ENCODE data around the gene FBXL15. TPM values are rescaled to one million over a fixed set of nuclear protein-coding genes. Genes with fewer than 3 reads are reported as not detected.

The FBXL15 gene
- total and polyA plus RNA-seq, 2 of the 4 experiments (the other 2 are of a cell fraction) = 3.0 to 8.4 TPM

DNA sequence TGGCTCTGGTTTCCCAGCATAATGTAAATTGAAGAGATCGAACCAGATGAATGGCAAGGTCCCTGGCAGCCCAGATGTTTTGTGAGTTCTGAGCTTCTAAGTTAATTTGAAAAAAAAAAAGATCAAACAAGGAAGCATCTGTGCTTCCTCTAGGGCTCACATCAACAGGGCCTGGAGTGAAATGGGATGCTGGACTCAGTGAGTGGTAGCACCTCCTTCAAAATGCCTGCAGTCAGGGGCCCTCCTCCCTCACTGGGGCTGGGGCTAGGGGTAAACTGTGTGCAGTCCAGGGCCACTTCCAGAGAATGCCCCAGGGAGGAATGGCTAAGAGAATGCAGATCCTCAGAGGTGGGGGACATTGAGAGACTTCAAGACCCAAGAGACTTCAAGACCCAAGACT lies 17.7 kb downstream of the FBXL15 start:
- CTCF ChIA-PET = no interaction called here
- BruUV-seq (replicated peaks) = no TSS peak
- Histone ChIP-seq H3K56ac (ENCODE audit: extremely low read depth, insufficient read depth, low read length) (no peak overlapping the region), H4K8ac (ENCODE audit: low read depth in 2 of 2, low read length in 2 of 2) (no peak overlapping the region), H3K18ac (ENCODE audit: low read depth, low read length) (no peak overlapping the region), H3K4ac (ENCODE audit: low read depth, low read length) (no peak overlapping the region), H2BK120ac (ENCODE audit: low read depth, low read length) (no peak overlapping the region), H2BK15ac (ENCODE audit: low read depth, low read length) (no peak overlapping the region), H3K4me3 (ENCODE audit: insufficient read depth, low read depth, low read length) (no peak overlapping the region), H2AFZ (replicated peaks; ENCODE audit: low read length, poor library complexity) (no peak overlapping the region), H3K9me1 (ENCODE audit: insufficient read depth, low read length) (peaks cover 5% of the 10 kb centered on the region; the same call in 1 of the 2 replicates), H2BK5ac (ENCODE audit: low read depth, low read length, poor library complexity, severe bottlenecking) (no peak overlapping the region), H3K9me3 (ENCODE audit: control insufficient read depth, insufficient read depth, low read length) (no peaks in the 10 kb centered on the region), H3K36me3 (ENCODE audit: control insufficient read depth, insufficient read depth, low read length) (no peaks in the 10 kb centered on the region), H2AK9ac (replicated peaks; ENCODE audit: low read depth, low read length, poor library complexity) (no peak overlapping the region), H3K4me2 (ENCODE audit: low read depth, low read length) (no peak overlapping the region), H3K27me3 (ENCODE audit: control insufficient read depth, insufficient read depth, low read length) (peaks cover 5% of the 10 kb centered on the region), H3K14ac (replicated peaks; ENCODE audit: low read depth, low read length) (no peak overlapping the region), H2AK5ac (ENCODE audit: low read depth, low read length) (no peak overlapping the region), H3K9ac (ENCODE audit: low read depth, low read length) (no peak overlapping the region), H4K5ac (ENCODE audit: low read depth, low read length) (no peak overlapping the region), H3K4me1 (ENCODE audit: control insufficient read depth, insufficient read depth, low read length) (peaks cover 10% of the 10 kb centered on the region), H4K91ac (ENCODE audit: insufficient read depth, low read depth, low read length) (no peak overlapping the region), H3K23ac (ENCODE audit: low read depth, low read length) (no peak overlapping the region), H4K20me1 (ENCODE audit: insufficient read depth, low read length) (no peaks in the 10 kb centered on the region), H3K79me1 (ENCODE audit: low read depth in 1 of 2, low read length in 2 of 2) (no peaks in the 10 kb centered on the region), H2BK20ac (ENCODE audit: low read depth, low read length) (no peak overlapping the region), H3K27ac (ENCODE audit: insufficient read depth, low read length) (no peak overlapping the region)
- POLR2A ChIA-PET (ENCODE audit: unreplicated experiment) = no interaction called here
- intact Hi-C loops (cut with micrococcal nuclease) = no loop called here
- WGBS, 2 experiments (ENCODE audit: extremely low coverage in 2 of 2, insufficient read length in 1 of 2) = no CpG with 5 or more reads among the region's 1 CpG
- DNase-seq (no peak), ATAC-seq (ENCODE audit: low read depth) (no peak)
- in situ Hi-C loops (cut with MboI; ENCODE audit: low sequenced_read_pairs) = no loop called here
- no peak for TF ChIP-seq RFX5 (IDR thresholded peaks at IDR 0.05; ENCODE audit: low read depth, low read length)
- TF ChIP-seq SMC3 (IDR thresholded peaks at IDR 0.05; ENCODE audit: low read depth, low read length) = no peak
- TF ChIP-seq, protein P1, sequence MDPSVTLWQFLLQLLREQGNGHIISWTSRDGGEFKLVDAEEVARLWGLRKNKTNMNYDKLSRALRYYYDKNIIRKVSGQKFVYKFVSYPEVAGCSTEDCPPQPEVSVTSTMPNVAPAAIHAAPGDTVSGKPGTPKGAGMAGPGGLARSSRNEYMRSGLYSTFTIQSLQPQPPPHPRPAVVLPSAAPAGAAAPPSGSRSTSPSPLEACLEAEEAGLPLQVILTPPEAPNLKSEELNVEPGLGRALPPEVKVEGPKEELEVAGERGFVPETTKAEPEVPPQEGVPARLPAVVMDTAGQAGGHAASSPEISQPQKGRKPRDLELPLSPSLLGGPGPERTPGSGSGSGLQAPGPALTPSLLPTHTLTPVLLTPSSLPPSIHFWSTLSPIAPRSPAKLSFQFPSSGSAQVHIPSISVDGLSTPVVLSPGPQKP (IDR thresholded peaks at IDR 0.05; ENCODE audit: borderline replicate concordance, low read depth, low read length) = no peak
- no peak for TF ChIP-seq NFE2L2 (IDR thresholded peaks at IDR 0.05; ENCODE audit: low read depth, low read length)
- no peak for TF ChIP-seq RCOR1 (IDR thresholded peaks at IDR 0.05; ENCODE audit: insufficient replicate concordance, low read length)
- no peak for TF ChIP-seq CEBPB (IDR thresholded peaks at IDR 0.05; ENCODE audit: low read depth, low read length)
- no peak for TF ChIP-seq RAD21 (IDR thresholded peaks at IDR 0.05; ENCODE audit: low read length)
- no peak for TF ChIP-seq MXI1 (IDR thresholded peaks at IDR 0.05; ENCODE audit: borderline replicate concordance, low read depth, low read length)
- no peak for TF ChIP-seq MAFK (IDR thresholded peaks at IDR 0.05; ENCODE audit: low read depth, low read length)
- dilution Hi-C loops (cut with HindIII; ENCODE audit: low sequenced_read_pairs, unreplicated experiment) = no loop called here
